Nucleus accumbens (tissue), 56 donors: ENCODE data around the gene KIF11.

ENCODE experiments used
- DNase-seq, 56 donors: peaks; one replicate each; lab custom pipeline; 2025; lab: John Stamatoyannopoulos, UW

Gene KIF11

DNA sequence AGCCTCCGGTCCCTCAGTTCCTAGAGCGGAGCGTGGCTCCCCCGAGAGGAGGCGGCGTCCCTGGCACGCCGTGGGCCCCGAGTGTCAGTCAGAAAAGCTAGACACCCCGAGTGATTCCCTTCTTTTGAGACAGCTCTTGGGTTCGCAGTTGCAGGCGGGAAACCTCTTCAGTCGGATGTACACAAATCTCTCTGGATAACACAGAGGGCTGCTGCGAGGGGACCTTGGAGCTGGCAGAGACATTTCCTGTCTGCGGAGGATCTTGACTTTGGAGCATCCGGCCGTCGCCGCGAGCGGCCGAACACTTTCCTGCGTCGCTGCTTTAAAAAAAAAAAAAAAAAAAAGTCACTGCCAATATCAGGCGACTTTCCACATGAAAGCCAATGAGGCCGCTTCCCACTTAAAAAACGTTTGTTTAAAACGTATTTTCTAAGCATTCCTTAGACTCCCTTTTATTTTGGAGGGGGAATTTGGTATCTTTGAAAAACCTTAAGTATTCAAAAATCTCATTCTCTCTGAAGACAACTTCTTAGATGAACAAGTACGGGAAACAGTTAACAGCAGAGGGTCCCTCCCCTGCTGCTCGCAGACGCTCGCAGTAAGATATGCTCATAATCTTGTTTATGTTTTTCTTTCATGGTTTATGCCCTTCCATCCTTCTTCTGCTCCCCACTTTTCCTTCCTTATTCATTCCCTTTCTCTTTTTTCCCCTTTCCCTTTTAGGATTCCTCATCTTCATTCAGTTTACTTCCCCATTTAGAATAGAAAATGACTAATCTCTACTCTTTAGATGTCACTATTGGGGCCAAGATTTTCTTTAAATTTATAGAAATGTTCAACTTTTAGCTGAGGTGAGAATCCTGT, 106.8 kb downstream of the KIF11 start:
- peak in 1 of 56 donors; percentile 15 for DNase-seq

DNA sequence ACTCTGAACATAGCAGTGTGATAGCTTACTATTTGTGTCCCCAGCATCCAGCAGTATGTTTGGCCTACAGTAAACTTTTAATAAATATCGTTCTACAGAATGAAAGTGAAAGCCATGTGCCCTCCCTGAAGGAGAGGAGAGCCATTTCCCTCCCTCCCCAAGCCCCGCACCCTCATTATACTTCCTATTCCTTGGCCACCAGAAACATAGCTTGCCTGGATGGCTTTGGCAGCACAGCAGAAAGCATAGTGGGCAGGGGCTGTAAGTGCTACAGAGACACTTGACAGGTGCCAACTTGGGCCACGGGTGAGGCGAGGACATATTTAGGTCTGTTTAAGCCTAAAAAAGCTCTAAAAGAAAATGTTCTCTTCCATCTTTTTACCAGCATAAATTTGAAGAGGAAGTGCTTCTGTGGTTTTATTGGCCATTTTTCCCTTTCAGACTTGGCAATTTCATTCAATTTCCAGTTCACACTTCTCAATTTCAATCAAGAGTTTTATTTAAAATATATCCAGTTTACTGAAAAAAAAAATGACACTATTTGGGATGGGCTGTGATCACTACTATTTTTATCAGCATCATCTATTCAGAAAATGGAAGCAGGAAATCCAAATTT, 109.5 kb downstream of the KIF11 start:
- DNase-seq, result no peak
